Stimulated activated CD4-positive, alpha-beta T cell treated with anti-CD3 and anti-CD28 coated beads, TNF-alpha, amount 100 ng/mL, for 24 hours (primary cell): ENCODE results near the gene SERPINA5.

ENCODE experiments used
- DNase-seq, 3 experiments: peaks; one replicate each; pipeline ENCODE4 v3.0.0-alpha.2; 2020; ENCODE audit warnings: low read depth in 3 of 3

SERPINA5 gene, protein sequence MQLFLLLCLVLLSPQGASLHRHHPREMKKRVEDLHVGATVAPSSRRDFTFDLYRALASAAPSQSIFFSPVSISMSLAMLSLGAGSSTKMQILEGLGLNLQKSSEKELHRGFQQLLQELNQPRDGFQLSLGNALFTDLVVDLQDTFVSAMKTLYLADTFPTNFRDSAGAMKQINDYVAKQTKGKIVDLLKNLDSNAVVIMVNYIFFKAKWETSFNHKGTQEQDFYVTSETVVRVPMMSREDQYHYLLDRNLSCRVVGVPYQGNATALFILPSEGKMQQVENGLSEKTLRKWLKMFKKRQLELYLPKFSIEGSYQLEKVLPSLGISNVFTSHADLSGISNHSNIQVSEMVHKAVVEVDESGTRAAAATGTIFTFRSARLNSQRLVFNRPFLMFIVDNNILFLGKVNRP

DNA sequence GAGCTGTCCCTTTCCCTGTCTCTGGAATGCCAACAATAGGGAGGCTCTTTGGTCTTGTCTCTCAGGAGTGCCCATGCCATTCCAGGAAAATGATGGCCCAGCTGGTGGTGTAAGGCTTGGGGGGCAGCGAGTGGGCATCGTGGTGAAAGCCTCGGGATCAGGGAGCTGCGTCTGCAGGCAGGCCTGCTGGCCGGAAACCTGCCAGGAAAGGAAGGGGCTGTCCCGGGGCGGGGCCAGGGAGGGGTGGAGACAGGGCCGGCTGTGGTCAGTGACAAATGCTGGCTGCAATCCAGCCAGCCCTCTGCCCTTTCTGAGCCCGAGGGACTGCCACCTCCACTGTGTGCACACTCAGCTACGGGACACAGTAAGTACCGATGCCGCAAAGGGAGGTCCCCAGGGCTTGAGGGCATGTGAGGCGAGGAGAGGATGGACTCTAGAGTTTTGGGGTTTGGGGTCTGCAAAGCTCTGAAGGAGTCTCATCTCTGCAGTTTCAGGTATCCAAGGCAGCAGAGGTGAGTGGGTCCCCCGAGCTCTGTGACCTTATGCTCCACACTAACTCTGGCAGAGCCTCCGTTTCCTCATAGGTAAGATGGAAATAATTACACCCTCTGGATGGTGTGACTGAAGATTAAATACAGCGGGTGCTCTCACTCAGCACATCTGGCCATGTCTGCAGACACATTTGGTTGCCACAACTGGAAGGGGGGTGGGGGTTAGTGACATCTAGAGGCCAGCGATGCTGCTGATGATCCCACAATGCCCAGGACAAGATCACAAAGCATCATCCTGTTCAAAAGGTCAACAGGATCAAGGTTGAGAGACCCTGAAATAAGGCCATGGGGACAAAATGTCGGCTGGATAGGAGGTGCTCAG lies at the start of gene SERPINA5:
TSS of gene SERPINA5 (plus strand) at position 300 of the 873 bp plus-strand sequence. CDS start 5,937 bp downstream, outside the sequence.
- DNase-seq = no peak

DNA sequence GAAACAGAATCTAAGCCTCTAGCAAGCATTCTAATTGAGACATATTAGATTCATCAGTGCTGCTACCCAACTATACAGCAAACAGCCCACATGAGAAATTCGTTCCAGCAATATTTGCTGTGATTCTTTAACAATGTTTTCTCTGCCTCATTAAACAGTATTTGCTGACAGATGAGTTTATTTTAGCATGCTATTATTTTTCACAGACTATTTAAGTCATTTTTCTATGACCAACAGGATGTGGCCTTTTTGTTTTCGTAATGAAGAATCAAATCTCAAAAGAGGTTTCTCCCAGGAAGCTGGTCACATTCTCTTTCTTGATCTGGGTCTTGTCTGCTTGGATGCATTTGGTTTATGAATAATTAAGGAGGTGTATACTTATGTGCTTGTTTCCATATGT lies 48.8 kb upstream of the SERPINA5 start:
- no peak for DNase-seq

GRCh38 chr14:94535506-94535905 lies 45.7 kb upstream of the SERPINA5 start:
- no peak for DNase-seq

DNA sequence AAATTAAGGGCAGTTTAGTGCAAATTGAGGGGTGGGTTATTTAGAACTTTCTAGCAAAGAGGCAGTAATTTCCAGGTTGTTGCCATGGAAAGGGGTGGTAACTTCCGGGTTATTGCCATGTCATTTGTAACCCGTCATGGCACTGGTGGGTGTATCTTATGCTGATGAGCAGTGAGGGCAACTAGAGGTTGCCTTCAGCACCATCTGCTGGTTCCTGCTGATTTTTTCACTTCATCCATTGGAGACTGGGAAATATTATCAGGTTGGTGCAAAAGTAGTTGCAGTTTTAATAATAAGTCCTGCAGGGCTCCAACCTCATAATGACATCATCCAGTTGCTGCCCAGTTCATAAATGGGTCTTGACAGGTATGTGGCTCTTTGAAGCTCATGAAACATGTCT lies 44.4 kb upstream of the SERPINA5 start:
- no peak for DNase-seq

DNA sequence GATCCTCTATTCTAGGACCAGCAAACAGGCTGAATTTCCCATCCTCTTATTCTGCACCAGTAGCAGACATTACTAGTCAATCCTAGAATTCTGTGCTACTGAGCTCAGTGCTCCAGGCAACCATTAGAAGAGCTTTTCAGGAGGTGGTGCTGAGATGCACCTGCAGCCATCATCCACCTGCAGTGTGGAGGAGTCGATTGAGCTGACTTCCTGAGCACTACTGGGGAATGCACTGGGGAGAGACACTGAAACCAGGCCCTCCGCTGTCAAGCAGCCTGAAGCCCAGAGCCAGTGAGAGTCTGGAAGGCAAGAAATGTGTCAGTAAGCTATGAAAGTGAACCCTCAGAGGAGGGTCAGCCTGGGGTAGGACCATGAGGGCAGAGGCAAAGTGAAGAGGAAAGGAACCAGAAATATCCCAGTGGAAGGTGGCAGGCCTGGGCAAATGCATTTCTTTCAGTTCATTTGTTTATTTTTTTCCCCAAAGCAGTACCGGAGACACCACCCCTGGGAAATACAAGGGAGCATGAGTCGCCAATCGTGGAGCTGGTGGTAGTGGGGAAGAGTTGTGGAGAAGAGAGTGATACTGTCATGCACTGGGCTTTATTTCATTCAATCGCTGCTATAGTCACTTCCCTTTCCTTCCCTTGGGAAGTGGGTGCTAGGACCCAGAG lies 43.0 kb upstream of the SERPINA5 start:
- no peak for DNase-seq

DNA sequence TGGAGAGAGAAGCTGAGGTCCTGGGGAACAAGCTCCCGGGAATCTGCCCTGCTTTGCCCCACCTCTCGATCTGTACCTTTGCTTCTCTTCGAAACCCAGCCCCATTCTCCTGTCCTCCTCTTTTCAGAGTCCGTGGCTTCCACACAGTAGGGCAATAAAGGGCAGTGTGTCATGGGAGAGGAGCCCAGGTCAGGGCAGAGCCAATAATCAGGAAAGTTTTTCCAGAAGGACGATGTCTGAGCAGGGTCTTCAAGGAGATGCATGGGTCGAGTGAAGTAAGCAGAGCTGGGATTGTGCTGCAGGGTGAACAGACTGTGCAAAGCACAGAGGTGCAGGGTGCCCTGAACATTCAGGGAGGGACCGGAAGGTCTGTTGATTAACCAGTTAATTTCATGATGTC lies 42.0 kb upstream of the SERPINA5 start:
- no peak for DNase-seq

DNA sequence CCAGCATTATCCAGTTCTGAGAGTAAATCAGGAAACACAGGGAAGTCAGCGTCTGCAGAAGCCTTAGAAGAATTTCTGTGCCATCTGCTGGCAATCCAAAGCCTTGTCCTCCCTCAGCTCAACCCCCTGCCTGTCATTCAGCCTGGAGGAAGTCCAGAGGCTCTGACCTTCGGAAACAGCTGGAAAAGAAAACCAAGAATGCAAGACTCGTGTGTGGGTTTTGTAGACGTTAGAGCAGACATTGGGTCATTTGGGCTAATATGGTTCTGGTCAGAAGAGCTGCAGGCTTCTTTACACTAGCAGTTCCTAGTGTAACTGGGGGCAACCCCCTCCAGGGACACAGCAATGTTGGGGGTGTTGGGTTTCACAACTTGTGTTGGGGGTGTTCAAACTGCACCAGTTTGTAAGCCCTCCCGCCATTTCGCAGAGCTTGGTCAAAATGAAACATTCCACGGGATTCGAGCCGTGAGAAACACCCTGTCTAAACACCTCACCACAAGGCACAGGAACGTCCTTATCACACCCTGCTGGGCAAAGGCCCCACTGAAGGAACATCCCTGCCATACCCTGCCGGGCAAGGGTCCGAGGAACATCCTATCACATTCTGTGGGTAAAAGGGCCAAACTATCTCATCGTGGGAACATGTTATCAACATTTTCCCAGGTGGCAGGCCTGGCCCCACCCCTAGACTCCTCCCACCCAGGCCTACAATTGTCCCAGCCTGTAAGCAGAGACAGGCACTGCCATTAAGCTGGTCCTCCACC lies 41.0 kb upstream of the SERPINA5 start:
- no peak for DNase-seq

DNA sequence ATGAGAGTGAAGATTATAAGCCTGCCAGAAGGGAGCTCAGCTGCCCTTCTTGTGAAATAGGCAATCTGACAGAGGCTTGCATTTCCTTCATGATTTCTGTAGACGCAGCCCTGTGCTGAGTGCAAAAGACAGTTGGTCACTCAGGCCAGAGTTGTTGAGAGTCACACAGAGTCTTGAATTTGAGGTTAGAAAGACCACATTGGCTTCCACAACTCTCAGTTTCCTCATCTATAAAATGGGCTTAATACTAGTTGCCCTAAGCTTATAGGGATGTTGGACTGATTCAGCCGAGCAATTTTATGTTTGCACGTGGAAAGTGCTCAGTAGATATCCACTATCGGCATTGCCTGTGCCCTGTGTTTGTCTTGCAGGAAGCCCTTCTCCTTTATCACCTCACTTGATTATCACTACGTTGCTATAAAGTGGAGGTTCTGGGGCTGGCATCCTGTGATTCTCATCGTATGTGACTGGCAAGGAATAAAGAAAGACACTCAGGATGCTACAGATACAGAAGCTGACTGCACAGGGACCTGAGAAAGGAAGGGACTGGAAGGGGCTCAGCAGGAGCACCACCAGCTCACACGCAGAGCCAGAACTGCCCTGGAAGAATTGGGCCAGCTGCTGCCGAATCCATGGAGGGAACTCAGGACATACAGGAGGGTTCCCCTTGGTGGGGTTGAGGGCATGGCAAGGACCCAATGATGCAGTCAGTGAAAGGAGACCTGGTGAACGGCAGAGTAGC lies 39.8 kb upstream of the SERPINA5 start:
- no peak for DNase-seq

DNA sequence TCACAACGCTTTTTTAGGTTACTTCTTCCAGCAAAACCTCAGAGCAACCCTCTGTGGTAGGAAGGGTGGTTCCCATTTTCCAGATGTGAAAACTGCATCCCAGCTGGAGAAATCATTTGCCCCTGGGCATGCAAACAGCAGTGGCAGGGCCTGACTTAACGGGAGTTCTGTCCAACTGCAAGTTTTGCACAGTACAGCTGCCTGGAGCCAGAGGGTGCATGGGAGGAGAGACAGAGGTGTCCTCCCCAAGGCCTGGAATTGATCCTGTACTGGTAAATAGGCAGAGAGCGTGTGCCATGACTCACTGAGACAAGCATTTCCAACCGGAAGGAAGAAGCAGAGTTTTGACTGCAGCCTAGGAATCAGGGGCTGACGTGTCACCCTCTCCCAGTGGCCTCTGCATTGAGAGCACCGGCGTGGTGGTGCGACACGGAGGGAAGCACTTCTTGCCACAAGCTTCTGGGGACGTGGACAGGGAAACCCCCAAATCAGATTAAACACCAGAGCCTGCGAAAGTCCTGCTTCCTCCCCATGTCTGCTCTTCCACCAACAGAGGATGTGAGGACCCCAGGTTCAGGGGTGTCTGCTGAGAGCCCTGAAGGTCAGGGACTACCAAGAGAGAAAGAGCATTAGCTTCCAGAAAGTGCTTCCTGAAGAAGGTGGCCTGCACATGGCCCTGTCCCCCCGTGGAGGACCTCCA lies 39.0 kb upstream of the SERPINA5 start:
- DNase-seq = no peak

DNA sequence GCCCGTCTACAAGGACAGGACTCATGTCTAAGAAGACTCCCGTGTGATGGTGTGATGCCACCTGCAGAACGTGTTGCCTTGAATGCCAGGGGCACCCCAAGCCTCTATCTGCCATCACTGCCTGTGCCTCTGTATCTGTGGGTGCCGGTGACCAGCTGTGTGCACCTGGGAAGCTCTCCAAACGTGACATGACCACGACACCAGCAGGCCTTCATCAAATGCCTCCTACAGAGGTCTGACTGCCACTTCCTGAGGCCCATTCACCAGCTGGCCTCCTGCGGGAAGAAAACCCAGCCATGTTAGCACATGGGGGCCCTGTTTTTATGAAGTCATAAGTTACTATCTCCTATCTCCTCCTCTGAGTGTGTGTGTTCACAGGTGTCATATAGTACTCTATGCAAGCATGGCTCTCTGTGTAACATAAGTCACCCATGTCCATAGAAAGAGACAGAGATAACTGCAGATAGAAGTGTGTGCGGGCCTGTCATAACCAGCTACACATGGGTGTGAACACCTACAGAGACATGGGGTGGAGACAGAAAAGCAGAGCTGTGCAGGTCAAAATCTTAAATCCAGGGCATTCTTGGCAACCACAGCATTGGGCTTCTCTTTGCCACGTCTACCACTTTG lies 38.3 kb upstream of the SERPINA5 start:
- no peak for DNase-seq

GRCh38 chr14:94543449-94544124 lies 37.6 kb upstream of the SERPINA5 start:
- no peak for DNase-seq

GRCh38 chr14:94544726-94545125 lies 36.5 kb upstream of the SERPINA5 start:
- no peak for DNase-seq

DNA sequence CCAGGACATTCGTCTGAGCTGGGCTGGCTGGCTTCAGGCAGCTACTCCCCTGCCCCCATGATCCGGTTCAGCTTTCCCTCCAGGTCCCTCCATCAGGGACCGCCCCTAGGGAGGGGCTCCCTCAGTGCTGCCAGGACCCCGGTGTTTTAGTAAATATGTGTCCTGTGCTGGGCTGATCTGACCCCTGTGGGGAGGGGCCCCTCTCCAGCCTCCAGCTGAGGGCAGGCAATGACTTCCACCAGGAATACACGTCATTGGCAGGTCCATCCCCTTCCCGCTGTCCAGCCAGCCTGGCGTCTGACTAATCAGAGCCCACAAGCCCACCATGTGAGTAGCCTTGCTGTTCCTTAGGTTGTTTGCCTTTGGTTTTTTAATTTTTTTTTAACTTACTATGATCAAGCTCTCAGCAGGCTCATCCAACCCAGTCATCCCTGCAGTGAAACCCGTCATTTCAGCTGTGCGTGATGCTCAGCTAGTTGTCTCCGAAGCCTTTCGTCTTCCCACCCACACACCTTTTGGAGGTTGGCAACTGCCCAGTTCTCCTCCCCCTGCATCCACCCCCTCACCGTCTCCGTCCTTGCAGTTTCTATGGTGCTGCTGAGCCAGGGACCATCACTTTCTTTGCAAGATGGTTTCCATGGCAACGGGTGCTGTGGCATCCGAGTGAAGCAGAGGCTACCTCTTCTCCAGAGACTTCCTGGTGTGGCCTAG lies 35.9 kb upstream of the SERPINA5 start:
- DNase-seq = no peak

DNA sequence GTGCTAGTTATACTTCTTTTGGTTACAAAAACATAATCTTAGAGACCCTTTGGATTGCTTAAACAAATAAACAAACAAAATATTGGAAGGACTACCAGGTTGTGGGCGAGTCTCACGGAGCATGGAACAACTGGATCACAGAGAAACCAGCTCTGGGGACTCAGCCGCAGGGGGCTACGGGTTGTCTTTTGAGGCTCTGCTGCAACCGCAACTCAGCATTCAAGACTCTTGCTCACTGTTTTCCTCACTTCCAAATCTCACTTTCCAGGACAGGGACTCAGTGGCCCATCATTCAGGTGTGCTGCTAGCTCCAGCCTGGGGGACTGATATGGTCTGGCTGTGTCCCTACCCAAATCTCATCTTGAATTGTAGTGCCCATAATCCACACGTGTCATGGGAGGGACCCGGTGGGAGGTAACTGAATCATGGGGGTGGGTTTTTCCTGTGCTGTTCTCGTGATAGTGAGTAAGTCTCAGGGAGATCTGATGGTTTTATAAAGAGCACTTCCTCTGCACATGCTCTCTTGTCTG lies 34.0 kb upstream of the SERPINA5 start:
- no peak for DNase-seq

DNA sequence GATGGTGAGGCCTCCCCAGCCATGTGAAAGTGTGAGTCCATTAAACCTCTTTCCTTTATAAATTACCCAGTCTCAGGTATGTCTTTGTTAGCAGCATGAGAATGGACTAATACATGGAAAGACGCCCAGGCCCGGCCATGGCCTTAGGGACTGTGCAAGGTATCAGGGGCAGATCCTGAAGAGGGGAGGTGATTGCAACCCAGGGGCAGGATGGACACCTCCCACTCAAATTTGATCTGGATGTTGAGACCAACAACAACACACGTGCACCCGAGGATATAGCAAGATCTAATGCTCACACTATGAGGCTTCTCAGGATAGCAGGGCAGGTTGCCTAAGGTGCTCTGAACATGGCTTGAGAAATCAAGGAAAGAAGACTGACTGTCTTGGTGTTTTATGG lies 33.5 kb upstream of the SERPINA5 start:
- DNase-seq = no peak

GRCh38 chr14:94548131-94548998 lies 32.9 kb upstream of the SERPINA5 start:
- no peak for DNase-seq
